RWPE2 (cell line): ENCODE measurements around the gene AQP1.

Experiments
- ATAC-seq: fragments of 200-7000 bp; cut with Tn5 transposase; 3 replicates; pipeline ENCODE4 v1.9.1; 2021; ENCODE audit warnings: low read depth
- DNase-seq: peaks from one replicate; pipeline ENCODE4 v3.0.0-alpha.2; 2020; ENCODE audit warnings: low spot score
- H3K27ac ChIP-seq: fragments of 450-650 bp; 2 replicates; pipeline ENCODE4 v1.5.1; 2017; ENCODE audit warnings: mild to moderate bottlenecking; ENCODE audit not compliant: poor library complexity, severe bottlenecking
- H3K27me3 ChIP-seq: fragments of 250-450 bp; sonication (Bioruptor Pico); 2 replicates; pipeline ENCODE4 v1.5.1; 2021; ENCODE audit warnings: mild to moderate bottlenecking, moderate library complexity; ENCODE audit not compliant: insufficient read depth, poor library complexity, severe bottlenecking
- H3K36me3 ChIP-seq: fragments of 250-450 bp; sonication (Bioruptor Pico); 2 replicates; pipeline ENCODE4 v1.5.1; 2020; ENCODE audit warnings: low read depth, mild to moderate bottlenecking, moderate library complexity
- H3K4me1 ChIP-seq: fragments of 250-450 bp; sonication (Bioruptor Pico); 2 replicates; pipeline ENCODE4 v1.5.1; 2021; ENCODE audit warnings: mild to moderate bottlenecking, moderate library complexity; ENCODE audit not compliant: insufficient read depth, poor library complexity, severe bottlenecking
- H3K4me3 ChIP-seq: fragments of 250-450 bp; sonication (Bioruptor Pico); 2 replicates; pipeline ENCODE4 v1.5.1; 2021; ENCODE audit warnings: mild to moderate bottlenecking, moderate library complexity; ENCODE audit not compliant: severe bottlenecking
- H3K9me3 ChIP-seq: fragments of 250-450 bp; sonication (Bioruptor Pico); 2 replicates; pipeline ENCODE4 v1.5.1; 2021; ENCODE audit warnings: mild to moderate bottlenecking, moderate library complexity; ENCODE audit not compliant: severe bottlenecking
- CTCF ChIP-seq: fragments of 450-650 bp; IDR thresholded peaks from one replicate; pipeline ENCODE4 v1.5.1; 2017; ENCODE audit warnings: mild to moderate bottlenecking, moderate library complexity; ENCODE audit not compliant: poor library complexity, severe bottlenecking

Gene AQP1

DNA sequence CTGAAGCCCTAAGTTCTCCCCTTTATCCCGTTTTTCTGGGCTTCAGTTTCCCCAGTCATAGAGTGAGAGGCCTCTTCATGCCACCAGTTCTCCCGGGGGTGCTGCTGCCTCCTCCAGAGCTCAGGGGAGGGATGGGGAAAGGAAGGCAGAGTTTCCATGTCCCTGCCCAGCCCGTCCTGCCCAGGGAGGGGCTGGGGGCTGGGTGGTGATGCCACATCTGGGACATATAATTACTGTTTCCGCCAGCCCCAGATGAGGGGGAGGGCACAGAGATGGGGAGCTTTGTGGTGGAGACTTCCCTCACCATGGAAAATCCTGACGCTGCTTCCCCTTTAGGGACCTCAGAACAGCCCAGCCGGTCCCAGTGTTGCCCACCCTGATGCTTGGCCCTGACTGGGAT, 4.1 kb downstream of the AQP1 start:
- no peak overlapping the region for H3K4me3 ChIP-seq
- H3K4me1 ChIP-seq: peaks cover 7% of the 10 kb centered on the region
- ATAC-seq (no peak), DNase-seq (no peak)
- no peak overlapping the region for H3K27ac ChIP-seq
- no peaks in the 10 kb centered on the region for H3K27me3 ChIP-seq
- H3K36me3 ChIP-seq: no peaks in the 10 kb centered on the region
- no peak for TF ChIP-seq CTCF
- H3K9me3 ChIP-seq: no peaks in the 10 kb centered on the region

DNA sequence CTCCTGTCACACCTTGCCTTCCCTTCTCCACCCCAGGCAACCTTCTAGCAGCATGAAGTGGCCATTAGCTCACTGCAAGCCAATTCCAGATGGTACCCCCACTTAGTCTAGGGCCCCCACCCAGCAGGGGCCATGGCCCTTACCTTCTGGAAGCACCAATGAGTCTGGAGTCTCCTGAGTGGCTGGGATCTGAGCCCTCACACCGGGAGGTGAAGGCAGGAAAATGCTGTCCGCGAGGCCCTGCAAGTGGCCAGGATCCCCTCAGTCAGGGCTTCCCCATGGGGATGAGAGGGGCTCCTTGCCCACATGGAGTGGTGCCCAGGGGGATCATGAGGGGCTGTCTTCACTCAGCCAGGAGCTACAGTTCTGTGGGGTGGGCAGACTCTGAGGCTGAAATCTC, 4.6 kb downstream of the AQP1 start:
- H3K36me3 ChIP-seq: no peaks in the 10 kb centered on the region
- no peak for ATAC-seq
- no peak overlapping the region for H3K27ac ChIP-seq
- H3K4me1 ChIP-seq: peaks cover 10% of the 10 kb centered on the region
- H3K4me3 ChIP-seq: no peak overlapping the region
- no peaks in the 10 kb centered on the region for H3K27me3 ChIP-seq
- DNase-seq: no peak
- no peaks in the 10 kb centered on the region for H3K9me3 ChIP-seq
- no peak for TF ChIP-seq CTCF

DNA sequence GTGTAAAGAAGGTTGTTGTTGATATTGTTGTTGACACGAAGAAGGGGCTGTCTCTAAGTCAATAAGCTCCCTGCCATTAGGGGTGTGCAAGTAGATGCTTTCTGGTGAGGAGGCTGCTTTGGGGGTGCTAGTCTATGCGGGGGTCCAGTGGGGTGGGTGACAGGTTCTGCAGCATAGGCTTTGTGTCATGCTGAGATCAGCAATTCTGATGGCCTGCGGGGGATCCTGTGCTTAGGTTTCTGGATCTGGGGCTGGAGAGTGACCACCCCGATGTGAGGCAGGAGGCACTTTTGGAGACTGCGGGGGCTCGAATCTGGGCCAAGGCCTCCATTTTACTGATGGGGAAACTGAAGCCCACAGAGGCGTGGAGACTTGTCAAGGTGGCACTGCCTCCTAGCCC, 5.1 kb downstream of the AQP1 start:
- DNase-seq: no peak
- H3K9me3 ChIP-seq: no peaks in the 10 kb centered on the region
- H3K27me3 ChIP-seq: no peaks in the 10 kb centered on the region
- no peak overlapping the region for H3K4me3 ChIP-seq
- peaks cover 13% of the 10 kb centered on the region for H3K4me1 ChIP-seq
- ATAC-seq: no peak
- H3K27ac ChIP-seq: no peak overlapping the region
- no peaks in the 10 kb centered on the region for H3K36me3 ChIP-seq
- TF ChIP-seq CTCF: no peak

- no peak overlapping the region for H3K4me3 ChIP-seq
- no peaks in the 10 kb centered on the region for H3K27me3 ChIP-seq
- H3K4me1 ChIP-seq: peaks cover 13% of the 10 kb centered on the region
- TF ChIP-seq CTCF: no peak
- ATAC-seq (no peak), DNase-seq (no peak)
- no peaks in the 10 kb centered on the region for H3K36me3 ChIP-seq
- H3K9me3 ChIP-seq: no peaks in the 10 kb centered on the region
- H3K27ac ChIP-seq: no peak overlapping the region
These were observed 5.7 kb downstream of the AQP1 start for GRCh38 chr7:30917216-30917893.

- ATAC-seq (no peak), DNase-seq (no peak)
- no peaks in the 10 kb centered on the region for H3K36me3 ChIP-seq
- H3K27me3 ChIP-seq: no peaks in the 10 kb centered on the region
- H3K27ac ChIP-seq: no peak overlapping the region
- H3K4me1 ChIP-seq: peaks cover 13% of the 10 kb centered on the region
- no peak overlapping the region for H3K4me3 ChIP-seq
- no peak for TF ChIP-seq CTCF
- H3K9me3 ChIP-seq: no peaks in the 10 kb centered on the region
These were observed 7.0 kb downstream of the AQP1 start for GRCh38 chr7:30918676-30919075.
